Activated T-cell treated with anti-CD3 and anti-CD28 coated beads for 4 hours (primary cell): Measurements from ENCODE around the gene EXOSC5.
"Not testable (repeated sequence)": the region's sequence is repeated elsewhere in the genome, so short reads cannot be mapped to it uniquely, and the experiment has no call there.

Source experiments
- DNase-seq: peaks from one replicate; pipeline ENCODE4 v3.0.0-alpha.2; 2020

Gene EXOSC5

GRCh38 chr19:41403181-41403970, 6.2 kb upstream of the EXOSC5 start:
- no peak for DNase-seq

GRCh38 chr19:41402010-41402409, 4.9 kb upstream of the EXOSC5 start:
- no peak for DNase-seq

GRCh38 chr19:41401483-41401882, 4.3 kb upstream of the EXOSC5 start:
- DNase-seq, result no peak

- DNase-seq, result no peak
These were observed 2.4 kb upstream of the EXOSC5 start for GRCh38 chr19:41399525-41399924.

GRCh38 chr19:41399091-41399490, 1.9 kb upstream of the EXOSC5 start:
- no peak for DNase-seq

GRCh38 chr19:41398598-41398997, 1.4 kb upstream of the EXOSC5 start:
- DNase-seq, result no peak

- DNase-seq, result no peak
These were observed 875 bp upstream of the EXOSC5 start for GRCh38 chr19:41398050-41398418.

- no peak for DNase-seq
These were observed 1.8 kb downstream of the EXOSC5 start for GRCh38 chr19:41395355-41395754.

- no peak for DNase-seq
These were observed 4.4 kb downstream of the EXOSC5 start for GRCh38 chr19:41392775-41393174.

- no peak for DNase-seq
These were observed 5.5 kb downstream of the EXOSC5 start for GRCh38 chr19:41391618-41392017.

- no peak for DNase-seq
These were observed 10.7 kb downstream of the EXOSC5 start for GRCh38 chr19:41386442-41386841.

- no peak for DNase-seq
These were observed 12.8 kb downstream of the EXOSC5 start for GRCh38 chr19:41384351-41384750.

- DNase-seq, result not testable (repeated sequence)
These were observed 15.6 kb downstream of the EXOSC5 start for GRCh38 chr19:41381536-41381935.

- DNase-seq, result no peak
These were observed 19.0 kb downstream of the EXOSC5 start for GRCh38 chr19:41377977-41378709.

- DNase-seq, result no peak
These were observed 20.2 kb downstream of the EXOSC5 start for GRCh38 chr19:41376998-41377365.

GRCh38 chr19:41376241-41376997, 20.7 kb downstream of the EXOSC5 start, which contains the start of gene TMEM91:
TMEM91 (plus strand) TSS chr19:41376533; CDS start chr19:41378310, 1,777 bp downstream.
- DNase-seq, result no peak

GRCh38 chr19:41373993-41374392, 23.2 kb downstream of the EXOSC5 start:
- no peak for DNase-seq

GRCh38 chr19:41372501-41372900, 24.7 kb downstream of the EXOSC5 start:
- DNase-seq, result no peak

- DNase-seq, result no peak
These were observed 25.6 kb downstream of the EXOSC5 start for GRCh38 chr19:41371541-41371940.

- not testable (repeated sequence) for DNase-seq
These were observed 26.0 kb downstream of the EXOSC5 start for GRCh38 chr19:41371119-41371518.

GRCh38 chr19:41369769-41370168, 27.4 kb downstream of the EXOSC5 start:
- DNase-seq, result no peak

- DNase-seq, result no peak
These were observed 29.3 kb downstream of the EXOSC5 start for GRCh38 chr19:41367848-41368301.

GRCh38 chr19:41366089-41366488, 31.1 kb downstream of the EXOSC5 start:
- DNase-seq, result no peak
